ENCODE data around the gene C4orf54. TPM values are rescaled to one million over a fixed set of nuclear protein-coding genes. Genes with fewer than 3 reads are reported as not detected.

C4orf54 gene
- total and polyA plus RNA-seq, 2 of the 4 experiments (the other 2 are of a cell fraction) = not detected

- Histone ChIP-seq H3K4me2 (ENCODE audit: low read depth, low read length) (no peak overlapping the region), H3K36me3 (ENCODE audit: control insufficient read depth, insufficient read depth, low read length) (no peaks in the 10 kb centered on the region), H3K27ac (ENCODE audit: insufficient read depth, low read length) (no peak overlapping the region), H3K4me3 (ENCODE audit: insufficient read depth, low read depth, low read length) (no peak overlapping the region), H2AK9ac (replicated peaks; ENCODE audit: low read depth, low read length, poor library complexity) (no peak overlapping the region), H3K79me1 (ENCODE audit: low read depth in 1 of 2, low read length in 2 of 2) (no peaks in the 10 kb centered on the region), H3K4ac (ENCODE audit: low read depth, low read length) (no peak overlapping the region), H4K8ac (ENCODE audit: low read depth in 2 of 2, low read length in 2 of 2) (no peak overlapping the region), H4K5ac (ENCODE audit: low read depth, low read length) (no peak overlapping the region), H3K27me3 (ENCODE audit: control insufficient read depth, insufficient read depth, low read length) (peaks cover 2% of the 10 kb centered on the region; the same call in 1 of the 2 replicates), H2BK20ac (ENCODE audit: low read depth, low read length) (no peak overlapping the region), H2BK15ac (ENCODE audit: low read depth, low read length) (no peak overlapping the region), H4K91ac (ENCODE audit: insufficient read depth, low read depth, low read length) (no peak overlapping the region), H3K23ac (ENCODE audit: low read depth, low read length) (no peak overlapping the region), H2BK120ac (ENCODE audit: low read depth, low read length) (no peak overlapping the region), H3K4me1 (ENCODE audit: control insufficient read depth, insufficient read depth, low read length) (no peaks in the 10 kb centered on the region), H2AK5ac (ENCODE audit: low read depth, low read length) (no peak overlapping the region), H3K56ac (ENCODE audit: extremely low read depth, insufficient read depth, low read length) (no peak overlapping the region), H4K20me1 (ENCODE audit: insufficient read depth, low read length) (no peaks in the 10 kb centered on the region), H2BK5ac (ENCODE audit: low read depth, low read length, poor library complexity, severe bottlenecking) (no peak overlapping the region), H3K18ac (ENCODE audit: low read depth, low read length) (no peak overlapping the region), H3K9me3 (ENCODE audit: control insufficient read depth, insufficient read depth, low read length) (no peaks in the 10 kb centered on the region), H3K14ac (replicated peaks; ENCODE audit: low read depth, low read length) (no peak overlapping the region), H2AFZ (replicated peaks; ENCODE audit: low read length, poor library complexity) (no peak overlapping the region), H3K9ac (ENCODE audit: low read depth, low read length) (no peak overlapping the region), H3K9me1 (ENCODE audit: insufficient read depth, low read length) (no peaks in the 10 kb centered on the region)
- TF ChIP-seq CEBPB (IDR thresholded peaks at IDR 0.05; ENCODE audit: low read depth, low read length) (no peak), NFE2L2 (IDR thresholded peaks at IDR 0.05; ENCODE audit: low read depth, low read length) (no peak), RFX5 (IDR thresholded peaks at IDR 0.05; ENCODE audit: low read depth, low read length) (no peak), CHD1 (IDR thresholded peaks at IDR 0.05; ENCODE audit: low read depth, low read length) (no peak), SMC3 (IDR thresholded peaks at IDR 0.05; ENCODE audit: low read depth, low read length) (no peak), FOS (IDR thresholded peaks at IDR 0.05; ENCODE audit: low read depth, low read length) (no peak), RCOR1 (IDR thresholded peaks at IDR 0.05; ENCODE audit: insufficient replicate concordance, low read length) (no peak), USF2 (IDR thresholded peaks at IDR 0.05; ENCODE audit: low read depth, low read length) (no peak), MXI1 (IDR thresholded peaks at IDR 0.05; ENCODE audit: borderline replicate concordance, low read depth, low read length) (no peak), MAFK (IDR thresholded peaks at IDR 0.05; ENCODE audit: low read depth, low read length) (no peak)
- ATAC-seq (ENCODE audit: low read depth) (no peak), DNase-seq (no peak)
- dilution Hi-C loops (cut with HindIII; ENCODE audit: low sequenced_read_pairs, unreplicated experiment) = no loop called here
- intact Hi-C loops (cut with micrococcal nuclease) = no loop called here
- WGBS, 2 experiments (ENCODE audit: extremely low coverage in 2 of 2, insufficient read length in 1 of 2) = 44% methylated on average over 4 of the region's 7 CpGs; no CpG with 5 or more reads in 1 of the 2 experiments
- ChIA-PET POLR2A (ENCODE audit: unreplicated experiment) (no interaction called here), CTCF (no interaction called here)
- no TSS peak for BruUV-seq (replicated peaks)
- in situ Hi-C loops (cut with MboI; ENCODE audit: low sequenced_read_pairs) = no loop called here
These were observed 14.7 kb downstream of the C4orf54 start for GRCh38 chr4:99642725-99643489.

Measured in IMR-90 (cell line).